Stimulated activated CD4-positive, alpha-beta T cell treated with anti-CD3 and anti-CD28 coated beads, TNF-alpha, amount 100 ng/mL, for 24 hours (primary cell): ENCODE results near the gene PNPLA3.

Source experiments
- DNase-seq, 3 experiments: peaks; one replicate each; pipeline ENCODE4 v3.0.0-alpha.2; 2020; ENCODE audit warnings: low read depth in 3 of 3

The PNPLA3 gene

DNA sequence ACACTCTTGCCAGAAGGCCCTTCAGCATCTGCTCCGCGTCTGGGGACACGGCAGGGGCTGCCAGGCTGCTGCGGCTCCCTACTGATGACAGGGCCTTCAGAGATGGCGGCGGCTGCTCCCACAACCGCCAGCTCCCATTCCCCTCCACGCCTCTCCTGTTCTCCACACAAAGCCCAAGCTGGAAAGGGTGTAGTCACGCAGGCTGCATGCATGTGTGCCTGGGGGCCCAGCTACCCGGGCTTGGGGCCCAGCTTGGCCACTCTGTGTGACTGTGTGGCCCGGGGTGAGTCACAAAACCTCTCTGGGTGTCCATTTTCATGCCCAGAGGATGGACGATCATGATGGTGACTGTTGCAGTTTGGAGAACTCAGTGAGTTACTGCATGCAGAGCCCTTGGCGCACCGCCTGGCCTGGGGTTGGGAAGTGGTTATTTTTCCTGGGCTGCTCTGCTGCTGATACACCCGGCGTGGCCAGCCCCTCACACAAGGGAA, 68.8 kb downstream of the PNPLA3 start:
- DNase-seq = no peak

DNA sequence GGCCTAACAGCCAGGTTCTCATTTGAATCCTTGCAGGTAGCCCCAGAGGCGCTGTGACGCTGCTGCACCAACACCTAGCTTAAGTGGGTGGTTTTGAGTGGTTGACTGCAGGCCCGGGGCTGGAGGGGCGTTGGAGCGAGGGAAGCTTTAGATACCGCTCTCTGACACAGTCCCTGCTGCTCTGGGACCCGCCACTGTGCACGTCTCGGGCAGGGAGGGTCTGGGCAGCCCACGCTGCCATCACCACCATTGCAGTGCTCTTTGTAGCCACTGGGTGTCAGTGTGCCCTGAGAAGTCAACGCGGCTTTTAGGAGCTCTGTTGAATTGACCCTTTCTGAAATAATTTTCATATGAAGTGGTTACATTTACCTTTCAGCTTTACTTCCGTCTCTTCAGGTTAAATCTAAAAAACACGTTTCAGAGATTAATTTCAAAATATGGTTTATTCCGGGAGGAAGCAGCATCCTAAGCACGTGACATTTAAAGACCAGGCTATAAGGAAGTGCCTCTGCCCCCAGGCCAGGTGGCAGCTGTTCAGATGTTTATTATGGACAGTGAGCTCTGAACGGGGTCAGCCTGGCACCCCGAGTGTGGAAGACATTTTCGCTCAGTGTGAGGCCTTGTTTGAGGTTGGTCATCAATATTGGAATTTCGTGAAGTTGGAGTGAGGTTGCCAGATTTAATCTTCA, 69.6 kb downstream of the PNPLA3 start:
- peak; percentile 20 to 55 (median 33) for DNase-seq

DNA sequence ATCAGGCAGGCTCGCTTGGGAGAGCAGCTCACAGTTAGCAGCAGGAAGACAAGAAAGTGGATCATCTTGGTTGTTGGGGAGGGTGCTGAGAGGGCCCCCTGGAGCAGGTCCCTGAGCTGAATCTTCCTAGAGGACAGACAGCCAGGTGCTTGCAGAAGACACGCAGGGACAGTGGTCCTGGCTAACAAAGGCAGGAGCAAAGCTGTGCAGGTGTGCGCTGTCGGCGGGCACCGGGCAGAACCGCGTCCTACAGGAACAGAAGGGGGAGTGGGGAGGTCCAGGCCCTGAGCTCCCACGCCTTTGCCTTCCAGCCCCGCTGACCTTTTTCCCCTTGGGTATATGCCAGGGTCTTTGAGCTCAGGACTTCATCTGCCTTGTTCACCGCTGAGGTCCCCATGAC, 70.4 kb downstream of the PNPLA3 start:
- no peak for DNase-seq

DNA sequence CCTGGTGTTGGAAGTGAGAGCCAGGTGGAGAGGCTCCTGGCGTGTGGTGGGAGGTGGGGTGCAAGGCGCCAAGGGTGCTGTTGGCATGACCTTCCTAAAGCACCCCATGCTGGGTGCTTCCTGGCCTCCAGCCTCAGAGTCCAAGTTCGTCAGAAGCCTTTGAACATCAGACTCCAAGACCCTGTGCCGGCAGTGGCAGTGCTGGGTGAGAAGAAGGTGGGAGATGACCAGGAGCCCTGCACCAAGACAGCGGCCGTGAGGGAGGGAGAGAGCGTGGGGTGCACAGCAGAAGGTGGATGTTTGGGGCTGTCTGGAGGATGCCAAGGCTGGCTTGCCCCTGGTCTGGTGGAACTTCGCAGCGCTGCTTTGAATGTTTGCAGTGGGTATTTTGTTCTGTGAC, 70.8 kb downstream of the PNPLA3 start:
- no peak for DNase-seq

DNA sequence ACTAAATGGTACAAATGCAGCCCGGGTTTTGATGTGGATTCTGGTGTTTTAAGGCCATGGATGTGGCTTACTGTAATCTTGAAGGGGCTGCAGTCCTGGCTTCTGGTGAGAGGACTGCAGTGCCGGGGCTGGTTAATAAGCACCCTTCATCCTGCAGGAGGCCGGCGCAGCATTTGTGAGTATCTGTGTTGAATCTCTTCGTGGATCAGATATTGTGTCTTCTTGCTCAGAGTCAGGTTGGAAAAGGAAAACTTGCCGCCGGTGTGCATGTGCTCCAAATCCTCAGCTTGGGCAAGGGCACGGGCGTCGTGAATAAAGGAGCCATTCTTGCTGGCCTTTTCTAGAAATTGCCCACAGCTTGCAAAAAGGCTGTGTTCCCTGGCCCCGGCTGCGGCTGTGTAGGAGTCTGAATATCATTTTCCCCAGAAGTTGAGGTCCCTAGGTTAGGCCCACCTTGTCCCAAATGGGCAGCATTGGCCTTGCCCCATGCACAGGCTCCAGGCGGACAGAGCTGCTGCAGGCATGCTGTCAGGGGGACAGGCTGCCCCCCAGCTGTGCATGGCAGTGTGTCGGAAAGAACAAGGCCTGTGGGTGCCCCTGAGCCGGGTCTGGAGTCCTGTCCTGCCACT, 71.6 kb downstream of the PNPLA3 start:
- no peak for DNase-seq

DNA sequence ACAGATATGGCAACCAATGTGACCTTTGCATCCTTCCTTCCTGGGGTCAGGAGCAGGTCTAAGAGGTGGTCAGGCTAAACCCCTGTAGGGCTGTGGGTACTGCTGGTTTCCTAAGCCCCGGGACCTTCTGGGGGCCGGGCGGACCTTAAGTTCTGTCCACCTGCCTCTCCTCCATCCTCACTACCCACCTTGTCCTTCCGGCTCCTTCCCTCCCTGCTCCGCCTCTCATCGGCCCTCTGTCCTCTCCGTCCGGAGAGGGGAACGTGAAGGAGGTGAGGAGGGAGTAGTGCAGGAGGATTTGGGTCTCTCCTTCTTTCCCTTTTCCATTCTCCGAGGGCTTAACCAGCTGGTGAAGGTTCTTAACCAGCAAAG, 72.2 kb downstream of the PNPLA3 start:
- no peak for DNase-seq

DNA sequence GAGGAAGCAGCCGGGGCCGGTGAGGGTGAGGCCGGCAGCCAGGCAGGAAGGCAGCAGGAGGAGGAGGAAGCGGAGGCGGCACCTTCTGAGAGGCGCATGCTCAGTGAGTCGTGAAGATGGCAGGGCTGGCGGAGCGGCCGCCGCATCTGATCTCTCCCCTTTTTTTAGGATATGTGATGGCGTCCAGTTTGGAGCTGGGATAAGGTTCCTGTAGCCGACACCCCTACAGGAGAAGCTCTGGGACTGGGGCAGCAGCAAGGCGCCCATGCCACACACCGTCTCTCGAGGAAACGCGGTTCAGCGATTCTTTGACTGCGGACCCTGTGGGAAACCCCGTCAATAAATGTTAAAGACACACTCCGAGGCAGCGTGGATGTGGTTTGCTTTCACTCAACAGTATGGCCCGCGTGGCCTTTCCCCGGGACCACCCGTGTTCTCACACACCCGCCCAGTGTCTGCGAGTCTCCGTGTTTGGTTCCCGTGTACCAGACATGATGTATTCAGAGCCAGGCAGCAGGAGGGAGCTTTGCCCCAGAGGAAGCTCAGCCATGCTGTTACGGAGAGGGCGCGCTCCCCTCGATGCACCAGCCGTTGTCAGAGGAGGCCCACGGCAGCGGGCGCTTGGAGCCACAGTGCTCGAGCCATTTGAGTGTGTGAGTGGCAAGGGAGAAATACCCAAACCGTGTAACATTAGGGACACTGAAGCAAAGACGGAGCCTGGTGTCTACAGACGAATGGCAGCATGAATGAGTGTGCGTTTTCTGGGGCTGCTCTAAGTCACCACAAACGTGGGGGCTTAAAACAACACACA, 72.8 kb downstream of the PNPLA3 start:
- peak; percentile 52 to 65 (median 55) for DNase-seq

DNA sequence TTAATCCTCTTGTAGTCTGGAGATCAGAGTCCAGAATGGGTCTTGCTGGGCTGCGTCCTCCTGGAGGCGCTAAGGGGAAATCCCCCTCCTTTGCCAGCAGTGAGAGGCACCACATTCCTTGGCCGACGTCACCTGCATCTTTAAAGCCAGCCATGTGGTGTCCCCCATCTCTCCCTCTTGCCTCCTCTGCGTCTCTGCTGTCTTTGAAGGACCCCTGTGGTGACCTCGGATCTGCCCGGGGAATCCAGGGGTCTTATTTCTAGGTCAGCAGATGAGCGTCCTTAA, 73.3 kb downstream of the PNPLA3 start:
- no peak for DNase-seq
